NCI-H128 (cell line): Measurements from ENCODE around the gene PDHA2.
"Not testable (repeated sequence)": the region's sequence is repeated elsewhere in the genome, so short reads cannot be mapped to it uniquely, and the experiment has no call there.

Source experiments
- DNase-seq: peaks from one replicate; lab custom pipeline; 2025; ENCODE audit not compliant: unreplicated experiment; lab: John Stamatoyannopoulos, UW

Gene PDHA2

DNA sequence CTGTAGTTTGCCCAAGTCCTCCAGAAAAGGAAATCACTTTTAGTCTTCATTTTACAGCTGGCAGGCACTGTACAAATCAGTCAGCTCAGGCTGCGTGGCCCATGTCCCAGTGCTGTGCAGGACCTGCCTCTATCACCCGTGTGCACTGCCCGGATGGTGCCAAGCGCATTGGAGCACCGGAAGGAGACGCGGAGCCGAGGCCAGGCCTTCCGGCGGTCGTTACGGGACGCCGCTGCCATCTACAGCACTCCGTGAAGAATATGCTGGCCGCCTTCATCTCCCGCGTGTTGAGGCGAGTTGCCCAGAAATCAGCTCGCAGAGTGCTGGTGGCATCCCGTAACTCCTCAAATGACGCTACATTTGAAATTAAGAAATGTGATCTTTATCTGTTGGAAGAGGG is at the start of gene PDHA2:
TSS of gene PDHA2 (plus strand) at position 203 of the 400 bp plus-strand sequence. CDS start at position 261, 58 bp downstream.
- no peak for DNase-seq

- no peak for DNase-seq
Measured at GRCh38 chr4:95798003-95798402, 41.9 kb upstream of the PDHA2 start.

DNA sequence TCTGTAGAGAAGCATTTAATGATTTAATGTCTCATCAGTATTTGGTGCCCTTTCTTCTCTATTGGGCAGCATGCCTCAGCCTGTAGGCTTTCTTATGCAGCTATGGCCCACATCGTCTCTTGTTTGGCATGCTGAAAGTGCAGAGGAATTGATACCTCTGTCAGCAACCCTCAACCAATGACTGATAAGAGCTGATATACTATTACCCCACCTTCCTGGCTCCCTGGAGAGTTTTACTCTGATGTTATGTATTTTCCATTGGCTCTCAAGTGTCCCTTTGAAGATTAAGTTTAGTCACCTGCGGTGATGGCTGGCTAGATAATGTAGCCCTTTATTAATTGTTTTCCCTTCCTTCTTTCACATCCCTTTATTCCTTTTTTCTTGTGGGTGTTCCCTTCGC is 41.2 kb upstream of the PDHA2 start:
- DNase-seq = no peak

- no peak for DNase-seq
Measured at GRCh38 chr4:95821867-95822266, 18.0 kb upstream of the PDHA2 start.

GRCh38 chr4:95825546-95825945 is 14.3 kb upstream of the PDHA2 start:
- DNase-seq = no peak

DNA sequence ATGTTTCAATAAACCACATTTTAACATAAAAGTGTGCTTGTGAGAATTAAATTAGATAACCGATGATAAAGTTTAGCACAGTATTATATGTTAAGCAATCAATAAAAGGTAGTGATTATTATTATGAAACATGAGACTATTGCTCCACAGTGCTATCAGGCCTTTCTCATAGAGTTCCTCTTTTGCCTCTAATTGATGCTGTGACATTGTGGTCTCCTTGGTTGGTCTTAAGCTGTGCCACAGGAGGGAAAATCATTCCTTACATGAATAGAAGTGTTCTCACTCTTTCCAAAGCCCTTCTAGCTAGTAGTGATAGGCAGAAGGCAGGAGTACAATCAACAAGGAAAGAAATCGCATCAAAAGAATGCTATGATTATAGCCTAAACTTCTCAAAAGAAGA is 9.2 kb upstream of the PDHA2 start:
- DNase-seq = no peak

GRCh38 chr4:95831166-95831565 is 8.7 kb upstream of the PDHA2 start:
- DNase-seq = no peak

DNA sequence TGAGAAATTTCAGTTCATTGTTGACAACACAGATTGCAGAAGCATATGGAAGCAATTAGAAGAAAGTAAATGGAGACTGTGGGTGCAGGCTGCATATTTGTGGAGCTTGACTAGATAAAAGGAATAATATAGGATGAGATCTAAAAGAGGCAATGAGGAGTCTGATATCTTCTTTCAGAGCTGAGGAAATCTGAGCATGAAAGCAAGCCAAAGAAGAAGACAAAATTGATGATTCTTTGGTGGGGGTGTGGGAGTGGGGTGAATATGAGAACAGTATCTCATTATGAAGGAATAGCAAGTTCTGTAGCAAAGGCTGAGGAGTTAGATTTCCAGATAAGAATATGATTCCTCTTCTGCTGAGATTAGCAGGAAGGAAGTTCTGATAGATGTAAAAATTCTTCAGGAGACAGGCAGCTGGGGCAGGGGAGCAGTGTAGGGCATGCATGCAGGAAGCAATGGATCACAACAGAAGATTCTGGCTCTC is 6.1 kb upstream of the PDHA2 start:
- no peak for DNase-seq

DNA sequence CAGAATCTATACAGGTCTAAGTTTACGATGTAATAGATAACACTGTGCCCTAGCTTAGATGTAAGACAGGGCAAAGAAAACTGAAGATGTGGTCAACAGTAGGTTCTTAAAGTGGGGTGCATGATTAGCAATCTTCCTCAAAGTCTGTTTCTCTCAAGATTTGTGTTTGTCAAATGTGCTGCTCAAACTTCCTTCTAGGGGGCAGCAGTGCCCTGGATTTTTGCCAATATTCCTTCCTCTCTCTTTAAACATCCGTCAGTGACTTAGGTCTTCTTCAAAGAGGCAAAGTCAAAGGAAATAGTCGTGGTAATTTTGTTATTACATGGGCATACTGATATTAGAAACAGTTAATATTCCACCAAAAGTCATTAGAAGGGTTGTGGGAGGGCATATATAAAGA is 4.2 kb upstream of the PDHA2 start:
- DNase-seq = no peak

- DNase-seq = no peak
Measured at GRCh38 chr4:95838192-95838591, 1.7 kb upstream of the PDHA2 start.

- DNase-seq = no peak
Measured at GRCh38 chr4:95847908-95848460, 8.1 kb downstream of the PDHA2 start.

DNA sequence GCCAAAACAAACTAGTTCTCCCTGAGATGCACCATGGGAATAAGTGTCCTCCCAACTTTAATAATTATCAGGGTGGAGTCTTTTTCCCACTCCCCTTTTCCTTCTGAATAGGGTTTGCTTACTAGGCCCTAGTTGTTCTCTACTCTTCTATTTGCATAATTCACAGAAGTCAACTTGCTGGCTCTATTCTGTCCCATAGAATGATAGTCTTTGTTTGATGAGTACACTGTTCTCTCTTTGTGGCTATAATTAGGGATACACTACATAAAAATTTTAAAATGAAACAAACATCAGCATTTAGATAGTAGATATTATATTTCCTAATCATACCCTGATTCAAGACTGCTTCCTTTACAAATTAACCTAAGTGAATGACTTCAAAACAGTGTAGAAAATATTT is 10.3 kb downstream of the PDHA2 start:
- no peak for DNase-seq

DNA sequence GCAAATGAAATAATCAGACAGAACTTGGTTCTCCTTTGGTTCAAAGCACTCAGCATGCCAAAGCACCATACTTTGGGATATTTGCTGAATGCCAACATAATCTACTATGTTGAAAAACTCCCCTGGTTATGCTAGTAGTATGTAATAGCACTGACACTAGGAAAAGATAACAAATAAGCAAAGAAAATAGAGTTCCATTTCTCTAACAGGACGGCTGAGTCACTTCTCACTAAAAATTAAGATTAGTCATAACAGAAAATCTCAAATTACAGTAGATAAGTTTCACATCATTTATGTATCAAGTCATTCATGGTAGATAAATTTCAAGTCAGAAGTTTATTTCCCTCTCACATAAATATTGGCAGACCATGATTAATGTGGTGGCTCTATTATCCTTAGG is 17.9 kb downstream of the PDHA2 start:
- DNase-seq = no peak

DNA sequence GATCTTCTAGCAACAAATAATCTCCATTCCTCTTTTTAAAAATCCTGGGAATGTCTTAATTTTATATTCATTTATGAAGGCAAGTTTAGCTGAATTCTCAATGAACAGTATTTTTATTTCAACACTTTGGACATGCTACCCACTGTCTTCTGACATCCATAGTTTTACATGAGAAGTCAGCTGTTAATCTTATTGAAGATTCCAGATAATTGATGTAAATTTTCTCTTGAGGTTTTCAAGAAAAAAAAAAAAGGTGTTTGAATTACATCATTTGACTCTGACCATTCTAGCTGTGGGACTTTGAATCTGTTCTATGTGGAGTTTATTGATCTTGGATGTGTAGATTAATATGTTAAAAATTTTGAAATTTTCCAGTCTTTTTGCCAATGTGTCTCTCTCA is 28.0 kb downstream of the PDHA2 start:
- no peak for DNase-seq

DNA sequence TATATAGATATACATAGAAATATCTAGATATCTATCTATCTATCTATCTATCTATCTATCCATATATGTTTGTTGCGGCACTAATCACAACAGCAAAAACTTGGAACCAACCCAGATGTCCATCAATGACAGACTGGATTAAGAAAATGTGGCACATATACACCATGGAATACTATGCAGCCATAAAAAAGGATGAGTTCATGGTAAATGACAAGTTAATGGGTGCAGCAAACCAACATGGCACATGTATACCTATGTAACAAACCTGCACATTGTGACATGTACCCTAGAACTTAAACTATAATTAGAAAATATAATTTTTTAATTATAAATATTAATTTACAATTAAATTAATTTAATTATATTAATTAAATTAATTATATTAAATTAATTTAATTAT is 29.5 kb downstream of the PDHA2 start:
- DNase-seq = not testable (repeated sequence)

DNA sequence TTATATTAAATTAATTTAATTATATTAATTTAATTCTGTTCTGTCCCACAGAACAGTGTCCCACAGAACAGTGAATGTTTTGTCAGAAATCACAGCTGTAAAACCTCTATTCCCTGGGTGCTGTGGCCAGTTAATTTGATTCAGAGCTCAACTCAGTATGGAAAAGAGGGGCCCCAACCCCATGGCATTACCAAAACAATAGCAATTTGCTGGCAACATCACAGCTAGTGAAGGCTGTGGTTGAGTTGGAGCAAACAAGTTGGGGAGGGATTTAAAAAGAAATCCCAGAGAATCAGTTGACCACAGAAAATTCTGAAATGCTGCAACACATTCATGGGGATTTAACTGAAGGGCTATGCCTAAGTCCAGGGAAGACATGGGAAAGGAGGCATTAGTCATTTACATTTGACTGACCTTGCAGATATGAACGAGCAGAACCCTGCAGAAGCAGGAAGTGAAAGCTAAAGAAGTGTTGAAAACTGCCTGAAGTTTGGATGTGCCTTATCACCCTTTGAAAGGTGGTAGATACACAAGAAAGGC is 30.1 kb downstream of the PDHA2 start:
- DNase-seq = no peak

- no peak for DNase-seq
Measured at GRCh38 chr4:95877636-95878035, 37.7 kb downstream of the PDHA2 start.

- DNase-seq = no peak
Measured at GRCh38 chr4:95887551-95887950, 47.7 kb downstream of the PDHA2 start.

- no peak for DNase-seq
Measured at GRCh38 chr4:95889662-95890061, 49.8 kb downstream of the PDHA2 start.
